ENCODE data around the gene CPN1. TPM values are rescaled to one million over a fixed set of nuclear protein-coding genes. Genes with fewer than 3 reads are reported as not detected.
"Not testable (repeated sequence)": the region's sequence is repeated elsewhere in the genome, so short reads cannot be mapped to it uniquely, and the experiment has no call there.

The CPN1 gene
- total RNA-seq, 1 donor from 2014 or later: not detected

DNA sequence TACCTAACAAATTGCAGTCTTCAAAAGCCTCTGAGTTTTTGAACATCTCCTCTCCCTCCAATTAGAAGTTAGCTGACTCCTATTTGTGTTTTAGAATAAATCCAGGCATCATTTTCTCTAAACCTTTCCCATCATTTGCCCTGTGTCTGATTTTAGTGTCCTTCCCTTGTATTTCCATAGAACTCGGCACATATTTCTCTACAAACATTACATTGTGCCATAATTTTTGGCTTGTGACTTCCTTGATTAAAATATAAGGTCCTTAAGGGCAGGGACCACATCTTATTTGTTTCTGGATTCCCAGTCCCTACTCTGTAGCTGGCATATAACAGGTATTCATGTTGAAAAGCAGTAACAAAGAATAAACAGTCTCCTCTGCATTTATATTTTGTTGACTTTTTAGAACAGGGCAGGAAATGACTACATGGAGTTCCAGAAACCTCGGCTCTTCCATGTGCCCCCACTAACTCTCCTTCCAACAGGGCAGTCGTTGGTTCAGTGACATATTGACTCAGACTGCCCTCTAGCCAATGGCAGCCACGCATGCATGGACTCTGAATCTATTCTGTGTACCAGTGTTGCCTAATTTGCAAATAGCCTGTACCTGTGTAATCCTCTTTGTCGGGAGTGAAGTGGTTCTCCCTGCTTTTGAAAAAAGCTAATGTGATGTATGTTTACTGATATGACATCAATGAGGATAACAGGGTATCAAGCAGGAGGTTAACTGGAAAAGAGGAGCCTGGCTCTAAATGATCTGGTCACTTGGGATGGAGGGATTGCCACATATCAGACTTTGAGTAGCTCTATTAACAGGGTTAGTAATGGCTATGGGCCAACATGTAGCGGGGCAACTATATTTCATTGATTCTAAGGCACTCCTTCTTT lies 19.8 kb upstream of the CPN1 start:
- Mint-ChIP-seq H3K4me1 (ENCODE audit: low read depth) (peaks cover 4% of the 10 kb centered on the region), H3K27ac (ENCODE audit: unreplicated experiment) (no peak overlapping the region), H3K9me3 (ENCODE audit: low read depth) (peaks cover 10% of the 10 kb centered on the region), H3K4me3 (ENCODE audit: unreplicated experiment) (no peak overlapping the region), H3K27me3 (ENCODE audit: low read depth) (peaks cover 19% of the 10 kb centered on the region), H3K36me3 (ENCODE audit: low read depth) (peaks cover 1% of the 10 kb centered on the region)
- TF ChIP-seq, protein P1, sequence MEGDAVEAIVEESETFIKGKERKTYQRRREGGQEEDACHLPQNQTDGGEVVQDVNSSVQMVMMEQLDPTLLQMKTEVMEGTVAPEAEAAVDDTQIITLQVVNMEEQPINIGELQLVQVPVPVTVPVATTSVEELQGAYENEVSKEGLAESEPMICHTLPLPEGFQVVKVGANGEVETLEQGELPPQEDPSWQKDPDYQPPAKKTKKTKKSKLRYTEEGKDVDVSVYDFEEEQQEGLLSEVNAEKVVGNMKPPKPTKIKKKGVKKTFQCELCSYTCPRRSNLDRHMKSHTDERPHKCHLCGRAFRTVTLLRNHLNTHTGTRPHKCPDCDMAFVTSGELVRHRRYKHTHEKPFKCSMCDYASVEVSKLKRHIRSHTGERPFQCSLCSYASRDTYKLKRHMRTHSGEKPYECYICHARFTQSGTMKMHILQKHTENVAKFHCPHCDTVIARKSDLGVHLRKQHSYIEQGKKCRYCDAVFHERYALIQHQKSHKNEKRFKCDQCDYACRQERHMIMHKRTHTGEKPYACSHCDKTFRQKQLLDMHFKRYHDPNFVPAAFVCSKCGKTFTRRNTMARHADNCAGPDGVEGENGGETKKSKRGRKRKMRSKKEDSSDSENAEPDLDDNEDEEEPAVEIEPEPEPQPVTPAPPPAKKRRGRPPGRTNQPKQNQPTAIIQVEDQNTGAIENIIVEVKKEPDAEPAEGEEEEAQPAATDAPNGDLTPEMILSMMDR (IDR thresholded peaks at IDR 0.05): no peak
- DNase-seq (ENCODE audit: low spot score): no peak

DNA sequence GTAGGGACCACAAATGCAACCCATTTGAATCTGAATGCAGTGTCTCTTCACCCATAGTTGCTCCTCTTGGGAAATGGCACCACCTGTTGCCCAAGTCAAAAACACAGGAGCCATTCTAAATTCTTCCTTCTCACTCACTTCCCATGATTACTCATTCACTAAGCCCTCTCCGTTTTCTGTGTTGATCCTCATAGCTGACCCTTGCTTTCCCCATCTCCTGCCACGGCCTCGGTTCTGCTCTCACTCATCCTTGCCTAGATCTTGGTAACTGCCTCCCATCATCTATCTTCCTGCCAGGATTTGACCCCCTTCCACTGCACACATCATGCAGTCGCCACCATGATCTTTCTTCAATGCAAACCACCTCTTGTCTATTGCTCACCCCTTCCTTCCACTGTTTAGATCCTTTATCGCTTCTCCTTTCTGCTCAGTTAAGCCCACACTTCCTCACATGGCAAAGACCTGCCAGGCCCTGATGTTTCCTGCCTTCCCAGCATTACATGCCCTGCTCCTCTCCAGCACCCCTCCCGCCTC lies 19.0 kb upstream of the CPN1 start:
- H3K4me3 Mint-ChIP-seq (ENCODE audit: unreplicated experiment): no peak overlapping the region
- no peak for DNase-seq (ENCODE audit: low spot score)
- peaks cover 4% of the 10 kb centered on the region for H3K4me1 Mint-ChIP-seq (ENCODE audit: low read depth)
- TF ChIP-seq, protein P1 (IDR thresholded peaks at IDR 0.05): peak; percentile 34
- H3K27ac Mint-ChIP-seq (ENCODE audit: unreplicated experiment): no peak overlapping the region
- peaks cover 1% of the 10 kb centered on the region for H3K36me3 Mint-ChIP-seq (ENCODE audit: low read depth)
- H3K27me3 Mint-ChIP-seq (ENCODE audit: low read depth): peaks cover 19% of the 10 kb centered on the region
- H3K9me3 Mint-ChIP-seq (ENCODE audit: low read depth): peaks cover 12% of the 10 kb centered on the region

DNA sequence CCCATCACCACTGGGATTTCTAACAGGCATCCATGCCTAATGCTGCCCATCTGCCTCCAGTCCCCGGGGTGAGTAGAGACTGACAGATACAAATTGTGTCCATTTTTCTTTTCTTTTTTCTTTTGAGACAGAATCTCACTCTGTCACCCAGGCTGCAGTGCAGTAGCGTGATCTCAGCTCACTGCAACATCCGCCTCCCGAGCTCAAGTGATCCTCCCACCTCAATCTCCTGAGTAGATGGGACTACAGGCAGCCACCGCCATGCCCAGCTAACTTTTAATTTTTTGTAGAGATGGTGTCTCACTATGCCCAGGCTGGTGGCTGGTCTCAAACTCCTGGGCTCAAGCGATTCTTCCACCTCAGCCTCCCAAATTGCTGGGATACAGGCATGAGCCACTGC lies 7.6 kb upstream of the CPN1 start:
- TF ChIP-seq, protein P1 (IDR thresholded peaks at IDR 0.05): no peak
- H3K4me3 Mint-ChIP-seq (ENCODE audit: unreplicated experiment): no peak overlapping the region
- no peaks in the 10 kb centered on the region for H3K36me3 Mint-ChIP-seq (ENCODE audit: low read depth)
- H3K27ac Mint-ChIP-seq (ENCODE audit: unreplicated experiment): no peak overlapping the region
- DNase-seq (ENCODE audit: low spot score): no peak
- H3K4me1 Mint-ChIP-seq (ENCODE audit: low read depth): no peaks in the 10 kb centered on the region
- no peaks in the 10 kb centered on the region for H3K9me3 Mint-ChIP-seq (ENCODE audit: low read depth)
- peaks cover 29% of the 10 kb centered on the region for H3K27me3 Mint-ChIP-seq (ENCODE audit: low read depth)

DNA sequence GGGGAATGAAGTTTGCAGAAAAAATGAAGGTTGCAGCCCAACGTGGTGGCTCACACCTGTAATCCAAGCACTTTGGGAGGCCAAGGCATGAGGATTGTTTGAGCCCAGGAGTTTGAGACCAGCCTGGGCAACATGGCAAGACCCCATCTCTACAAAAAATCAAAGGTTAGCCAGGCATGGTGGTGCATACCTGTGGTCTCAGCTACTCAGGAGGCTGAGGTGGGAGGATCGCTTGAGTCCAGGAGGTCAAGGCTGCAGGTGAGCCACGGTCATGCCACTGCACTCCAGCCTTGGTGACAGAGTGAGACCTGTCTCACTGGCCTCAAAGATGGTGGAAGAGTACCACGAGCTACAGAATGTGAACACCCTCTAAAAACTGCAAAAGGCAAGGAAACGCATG lies 5.0 kb upstream of the CPN1 start:
- not testable (repeated sequence) for H3K4me3 Mint-ChIP-seq (ENCODE audit: unreplicated experiment); DNase-seq (ENCODE audit: low spot score); H3K27ac Mint-ChIP-seq (ENCODE audit: unreplicated experiment); H3K4me1 Mint-ChIP-seq (ENCODE audit: low read depth); H3K36me3 Mint-ChIP-seq (ENCODE audit: low read depth); H3K9me3 Mint-ChIP-seq (ENCODE audit: low read depth)
- H3K27me3 Mint-ChIP-seq (ENCODE audit: low read depth): peaks cover 38% of the 10 kb centered on the region

DNA sequence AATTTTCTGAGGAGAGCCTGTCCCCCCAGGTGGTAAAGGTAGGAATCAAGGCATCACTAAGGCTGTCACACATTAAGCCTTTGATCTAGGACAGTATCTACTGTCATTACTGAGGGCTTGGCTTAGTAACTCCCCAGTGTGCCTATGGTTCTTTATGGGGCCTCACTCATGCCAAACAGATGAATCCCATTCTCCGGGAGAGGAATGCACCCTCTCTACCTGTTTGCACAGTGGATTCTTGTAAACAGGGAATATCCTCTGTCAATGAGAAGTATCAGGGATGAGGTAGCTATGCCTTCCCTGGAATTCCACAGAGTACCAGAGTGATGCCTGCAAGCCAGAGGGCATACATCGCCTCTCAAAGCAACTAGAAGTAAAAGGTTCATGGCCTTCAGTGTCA lies 3.9 kb upstream of the CPN1 start:
- Mint-ChIP-seq H3K4me3 (ENCODE audit: unreplicated experiment) (no peak overlapping the region), H3K36me3 (ENCODE audit: low read depth) (no peaks in the 10 kb centered on the region), H3K4me1 (ENCODE audit: low read depth) (no peaks in the 10 kb centered on the region), H3K27ac (ENCODE audit: unreplicated experiment) (no peak overlapping the region), H3K27me3 (ENCODE audit: low read depth) (peaks cover 47% of the 10 kb centered on the region), H3K9me3 (ENCODE audit: low read depth) (no peaks in the 10 kb centered on the region)
- DNase-seq (ENCODE audit: low spot score): no peak
- TF ChIP-seq, protein P1 (IDR thresholded peaks at IDR 0.05): no peak

Measured in chondrocyte (in vitro differentiated cells).